Muscle layer of duodenum (tissue), 2 donors: ENCODE results near the gene SNCG.
"Not testable (repeated sequence)": the region's sequence is repeated elsewhere in the genome, so short reads cannot be mapped to it uniquely, and the experiment has no call there.

Experiments
- H3K27ac ChIP-seq: one replicate; pipeline ENCODE4 v1.7.0; 2013; ENCODE audit warnings: mild to moderate bottlenecking, low read length
- H3K27me3 ChIP-seq: one replicate; pipeline ENCODE4 v1.7.0; 2013; ENCODE audit warnings: low read depth, mild to moderate bottlenecking, control low read depth, low read length
- H3K36me3 ChIP-seq, 2 donors: one replicate each; pipeline ENCODE4 v1.7.0; 2013; ENCODE audit warnings: low read length in 2 of 2, control low read depth in 1 of 2, mild to moderate bottlenecking in 1 of 2; ENCODE audit not compliant: insufficient read depth in 2 of 2, control insufficient read depth in 1 of 2
- H3K4me1 ChIP-seq, 2 donors: one replicate each; pipeline ENCODE4 v1.7.0; 2013; ENCODE audit warnings: low read length in 2 of 2, mild to moderate bottlenecking in 2 of 2, control low read depth in 1 of 2, moderate library complexity in 1 of 2; ENCODE audit not compliant: insufficient read depth in 2 of 2, control insufficient read depth in 1 of 2
- H3K4me3 ChIP-seq, 2 donors: one replicate each; pipeline ENCODE4 v1.7.0; 2013; ENCODE audit warnings: low read length in 2 of 2, low read depth in 1 of 2, mild to moderate bottlenecking in 1 of 2
- H3K9me3 ChIP-seq, 2 donors: one replicate each; pipeline ENCODE4 v1.7.0; 2013; ENCODE audit warnings: low read length in 2 of 2, control low read depth in 1 of 2, mild to moderate bottlenecking in 1 of 2; ENCODE audit not compliant: control insufficient read depth in 1 of 2
- donor health status: healthy.

SNCG gene

GRCh38 chr10:86946213-86947155 is 11.9 kb upstream of the SNCG start:
- H3K4me1 ChIP-seq = peaks cover 0 to 30% of the 10 kb centered on the region in 2 donors
- no peak overlapping the region for H3K27ac ChIP-seq
- H3K27me3 ChIP-seq = no peaks in the 10 kb centered on the region
- no peak overlapping the region for H3K4me3 ChIP-seq
- H3K9me3 ChIP-seq = no peaks in the 10 kb centered on the region
- H3K36me3 ChIP-seq = no peaks in the 10 kb centered on the region

GRCh38 chr10:86947806-86948205 is 10.6 kb upstream of the SNCG start:
- H3K36me3 ChIP-seq, H3K27me3 ChIP-seq, H3K27ac ChIP-seq, H3K9me3 ChIP-seq, H3K4me3 ChIP-seq: not testable (repeated sequence)
- peaks cover 0 to 20% of the 10 kb centered on the region in 2 donors for H3K4me1 ChIP-seq

- H3K4me3 ChIP-seq = no peak overlapping the region
- no peaks in the 10 kb centered on the region for H3K27me3 ChIP-seq
- H3K27ac ChIP-seq = no peak overlapping the region
- peaks cover 0 to 12% of the 10 kb centered on the region in 2 donors for H3K4me1 ChIP-seq
- peaks cover 0 to 4% of the 10 kb centered on the region in 2 donors for H3K9me3 ChIP-seq
- no peaks in the 10 kb centered on the region for H3K36me3 ChIP-seq
Measured at GRCh38 chr10:86950349-86950748, 8.1 kb upstream of the SNCG start.

- no peak overlapping the region for H3K4me3 ChIP-seq
- no peak overlapping the region for H3K27ac ChIP-seq
Measured at GRCh38 chr10:86951184-86951761, 7.1 kb upstream of the SNCG start.

GRCh38 chr10:86952106-86952505 is 6.3 kb upstream of the SNCG start:
- no peaks in the 10 kb centered on the region for H3K36me3 ChIP-seq
- no peak overlapping the region for H3K4me3 ChIP-seq
- H3K9me3 ChIP-seq = peaks cover 0 to 4% of the 10 kb centered on the region in 2 donors
- H3K4me1 ChIP-seq = peaks cover 0 to 4% of the 10 kb centered on the region in 2 donors
- H3K27me3 ChIP-seq = no peaks in the 10 kb centered on the region
- no peak overlapping the region for H3K27ac ChIP-seq

More at GRCh38 chr10:86951184-86951761, 7.1 kb upstream of the SNCG start:
- no peaks in the 10 kb centered on the region for H3K36me3 ChIP-seq
- H3K9me3 ChIP-seq = peaks cover 0 to 4% of the 10 kb centered on the region in 2 donors
- H3K4me1 ChIP-seq = peaks cover 0 to 4% of the 10 kb centered on the region in 2 donors
- H3K27me3 ChIP-seq = no peaks in the 10 kb centered on the region

GRCh38 chr10:86952697-86953096 is 5.7 kb upstream of the SNCG start:
- not testable (repeated sequence) for H3K4me1 ChIP-seq, H3K4me3 ChIP-seq, H3K27ac ChIP-seq, H3K27me3 ChIP-seq, H3K9me3 ChIP-seq, H3K36me3 ChIP-seq

- H3K36me3 ChIP-seq = no peaks in the 10 kb centered on the region
- H3K4me1 ChIP-seq = peaks cover 7 to 12% of the 10 kb centered on the region in 2 donors
- H3K4me3 ChIP-seq = no peak overlapping the region
Measured at GRCh38 chr10:86953747-86954680, 4.4 kb upstream of the SNCG start.

GRCh38 chr10:86954681-86955500 is 3.5 kb upstream of the SNCG start:
- Histone ChIP-seq H3K27ac (peak overlapping the region; percentile 65), H3K27me3 (no peaks in the 10 kb centered on the region), H3K36me3 (no peaks in the 10 kb centered on the region), H3K4me1 (peaks cover 8 to 17% of the 10 kb centered on the region in 2 donors), H3K9me3 (peaks cover 0 to 4% of the 10 kb centered on the region in 2 donors), H3K4me3 (peak overlapping the region; percentile 19 to 21)

More at GRCh38 chr10:86953747-86954680, 4.4 kb upstream of the SNCG start:
- Histone ChIP-seq H3K27ac (peak overlapping the region; percentile 65), H3K9me3 (peaks cover 0 to 4% of the 10 kb centered on the region in 2 donors), H3K27me3 (no peaks in the 10 kb centered on the region)

- H3K4me1 ChIP-seq = peaks cover 8 to 18% of the 10 kb centered on the region in 2 donors
Measured at GRCh38 chr10:86955501-86956194, 2.8 kb upstream of the SNCG start.

More at GRCh38 chr10:86955501-86956194, 2.8 kb upstream of the SNCG start:
- H3K4me3 ChIP-seq = peak overlapping the region; percentile 16 to 21
- H3K27ac ChIP-seq = peak overlapping the region; percentile 65
- no peaks in the 10 kb centered on the region for H3K27me3 ChIP-seq
- peaks cover 0 to 4% of the 10 kb centered on the region in 2 donors for H3K9me3 ChIP-seq
- no peaks in the 10 kb centered on the region for H3K36me3 ChIP-seq
